GM04504 (cell line): ENCODE measurements around the gene FGF14.

Source experiments
- DNase-seq: peaks from one replicate; pipeline ENCODE4 v3.0.0-alpha.2; 2012; ENCODE audit warnings: low read depth

Gene FGF14

DNA sequence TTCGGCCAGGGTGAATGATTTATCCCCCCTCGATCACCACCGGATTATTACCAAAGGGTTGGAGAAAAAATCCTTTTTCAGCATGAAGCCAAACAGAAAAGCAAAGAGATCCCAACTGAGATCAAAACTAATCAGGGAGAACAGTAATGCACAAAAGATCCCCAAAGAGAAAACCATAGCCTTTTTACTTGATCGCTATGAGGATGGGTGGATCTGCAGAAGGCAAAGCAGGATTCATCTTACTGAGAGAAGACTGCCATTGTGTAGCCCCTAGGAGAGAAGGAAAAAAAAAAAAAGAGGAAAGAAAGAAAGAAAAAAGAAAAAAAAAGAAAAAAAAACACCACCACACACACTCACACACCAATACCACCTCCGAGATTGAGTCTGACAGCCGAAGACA is at the start of gene FGF14:
FGF14 (minus strand) TSS at position 283 of the 400 bp plus-strand sequence.
- DNase-seq: no peak

DNA sequence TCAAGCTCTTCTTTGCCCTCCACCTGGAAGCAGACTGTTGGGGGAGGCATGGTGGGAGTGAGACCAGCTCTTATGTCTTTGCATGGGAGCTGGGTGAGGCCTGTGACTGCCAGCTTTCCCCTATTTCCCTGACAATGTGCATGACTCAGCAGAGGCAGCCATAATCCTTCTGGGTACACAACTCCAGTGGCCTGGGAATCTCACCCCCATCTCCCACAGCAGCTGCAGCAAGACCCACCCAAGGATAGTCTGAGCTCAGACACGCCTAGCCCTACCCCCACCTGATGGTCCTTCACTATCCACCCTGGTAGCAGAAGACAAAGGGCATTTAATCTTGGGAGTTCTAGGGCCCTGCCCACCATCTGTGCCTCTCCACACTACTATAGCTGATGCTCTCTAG is 41.4 kb upstream of the FGF14 start:
- no peak for DNase-seq

- DNase-seq: no peak
Observed at GRCh38 chr13:102441085-102441484, 39.2 kb upstream of the FGF14 start.

DNA sequence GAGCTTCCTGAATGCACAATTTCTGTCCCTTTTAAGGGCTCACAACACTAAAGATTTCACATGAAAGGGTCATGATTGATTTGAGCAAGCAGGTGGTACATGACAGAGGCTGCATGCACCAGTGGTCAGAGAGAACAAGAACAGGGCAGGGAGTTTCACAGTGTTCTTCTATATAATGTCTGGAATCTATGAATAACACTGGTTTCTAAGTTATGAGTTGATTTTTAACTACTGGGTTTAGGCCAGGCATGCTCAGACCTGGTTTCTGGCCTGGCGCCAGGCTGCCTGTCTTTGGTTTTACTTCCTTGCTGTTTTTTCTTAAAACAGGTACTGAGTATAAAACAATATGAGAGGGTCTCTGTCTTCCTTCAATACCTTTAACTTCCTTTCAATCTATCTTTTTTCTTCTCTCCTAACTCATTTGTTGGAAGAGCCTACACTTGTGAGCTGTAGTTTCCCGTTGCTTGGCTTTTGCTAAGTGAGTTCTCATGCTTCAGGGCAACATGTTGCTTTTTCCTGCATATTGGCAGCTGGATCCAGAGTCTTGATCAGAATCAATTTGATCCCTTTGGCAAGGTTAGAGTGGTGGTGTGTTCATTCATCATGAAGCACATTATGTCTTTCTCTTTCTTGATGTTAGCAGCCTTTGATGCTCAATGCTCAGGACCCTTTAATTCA is 38.5 kb upstream of the FGF14 start:
- DNase-seq: no peak

GRCh38 chr13:102422690-102423089 is 20.8 kb upstream of the FGF14 start:
- no peak for DNase-seq

DNA sequence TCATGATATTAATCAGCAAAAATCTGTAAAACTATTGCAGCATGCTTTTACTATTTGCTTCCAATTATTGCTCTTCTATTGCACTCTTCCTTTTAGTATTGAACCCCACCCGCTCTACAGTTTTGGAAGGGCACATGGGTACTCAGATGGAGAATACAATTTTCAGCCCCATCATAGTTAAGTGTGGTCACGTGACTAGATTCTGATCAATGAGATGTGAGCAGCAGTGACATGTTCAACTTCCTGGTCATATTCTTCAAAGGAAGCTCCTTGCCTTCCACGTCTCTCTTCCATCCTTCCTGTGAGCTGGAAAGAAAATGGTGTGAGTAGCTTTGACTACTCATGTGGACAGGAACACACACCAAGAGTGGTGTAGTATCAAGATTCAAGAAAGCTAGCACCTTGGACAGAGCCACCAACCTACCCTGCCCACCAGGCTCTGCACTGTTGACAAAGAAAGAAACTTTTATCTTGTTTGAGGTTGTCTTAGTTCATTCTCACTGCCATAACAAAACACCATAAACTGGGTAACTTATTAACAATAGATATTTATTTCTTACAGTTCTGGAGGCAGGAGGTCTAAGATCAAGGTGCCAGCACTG is 3.8 kb upstream of the FGF14 start:
- DNase-seq: no peak

GRCh38 chr13:102402290-102402689 is 442 bp upstream of the FGF14 start:
- DNase-seq: no peak

- DNase-seq: no peak
Observed at GRCh38 chr13:102401265-102401664, 583 bp downstream of the FGF14 start.

DNA sequence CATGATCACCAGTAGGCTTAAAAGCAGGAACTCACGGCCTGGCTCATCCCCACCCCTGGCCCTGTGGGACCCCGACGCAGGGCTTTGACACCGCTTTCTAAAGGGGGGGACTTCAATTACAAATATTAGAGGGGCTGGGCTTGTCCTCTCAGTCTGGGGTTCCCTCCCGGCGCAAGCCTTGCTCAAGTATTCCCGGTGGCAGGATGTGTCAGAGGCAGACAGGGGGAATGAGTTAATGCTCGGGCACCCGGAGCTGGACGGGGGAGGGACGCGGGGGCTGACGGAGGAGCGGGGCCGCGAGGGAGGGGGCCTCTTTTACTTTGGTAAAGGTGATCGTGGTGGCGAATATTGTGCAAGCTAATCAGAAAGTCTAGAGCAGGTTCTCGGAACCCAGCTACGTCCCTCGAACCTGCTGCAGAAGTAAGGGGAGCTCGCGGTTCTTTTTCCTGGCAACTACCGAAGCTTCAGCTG is 1.1 kb downstream of the FGF14 start:
- no peak for DNase-seq

DNA sequence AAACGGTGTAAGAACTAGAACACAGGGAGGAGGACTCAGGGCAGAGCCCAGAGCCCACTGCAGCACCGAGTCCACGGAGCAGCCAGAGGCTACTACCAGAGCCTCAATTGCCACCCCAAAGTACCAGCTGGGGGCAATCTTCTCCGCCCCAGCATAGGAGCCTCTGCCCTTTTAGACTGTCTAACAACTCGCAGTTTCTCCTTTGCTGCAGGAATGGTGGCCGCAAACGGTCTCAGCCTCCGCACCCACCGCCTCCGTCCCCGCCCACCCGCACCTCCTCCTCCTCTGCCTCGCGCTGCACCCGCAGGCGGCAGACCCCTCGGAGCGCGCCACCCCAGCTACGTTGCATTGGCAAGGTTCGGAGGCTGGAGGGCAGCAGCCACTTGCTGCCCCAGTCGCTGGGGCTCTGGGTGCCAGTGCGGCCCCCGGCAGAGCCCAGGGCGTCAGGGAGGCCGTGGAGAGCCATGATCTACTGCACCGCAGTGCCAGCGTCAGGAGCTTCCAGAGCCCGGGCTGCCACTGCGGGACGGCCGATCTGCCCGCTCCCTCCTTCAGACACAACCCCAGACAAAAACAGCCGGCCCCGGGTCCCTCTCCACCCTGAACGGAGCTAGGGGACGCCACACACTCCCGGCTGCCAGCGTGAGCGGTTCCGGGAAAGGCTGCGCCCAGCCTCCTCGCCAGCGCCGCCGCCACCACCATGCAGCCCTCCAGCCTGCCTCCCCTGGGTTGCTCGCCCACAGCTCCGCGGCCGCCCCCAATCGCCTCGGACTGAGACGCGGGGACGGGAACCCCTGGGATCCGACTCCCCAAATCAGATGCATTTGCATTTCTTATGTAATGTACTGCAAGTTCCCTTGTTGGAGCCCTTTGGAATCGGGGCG is 1.8 kb downstream of the FGF14 start:
- DNase-seq: no peak

GRCh38 chr13:102395939-102396338 is 5.9 kb downstream of the FGF14 start:
- DNase-seq: no peak

DNA sequence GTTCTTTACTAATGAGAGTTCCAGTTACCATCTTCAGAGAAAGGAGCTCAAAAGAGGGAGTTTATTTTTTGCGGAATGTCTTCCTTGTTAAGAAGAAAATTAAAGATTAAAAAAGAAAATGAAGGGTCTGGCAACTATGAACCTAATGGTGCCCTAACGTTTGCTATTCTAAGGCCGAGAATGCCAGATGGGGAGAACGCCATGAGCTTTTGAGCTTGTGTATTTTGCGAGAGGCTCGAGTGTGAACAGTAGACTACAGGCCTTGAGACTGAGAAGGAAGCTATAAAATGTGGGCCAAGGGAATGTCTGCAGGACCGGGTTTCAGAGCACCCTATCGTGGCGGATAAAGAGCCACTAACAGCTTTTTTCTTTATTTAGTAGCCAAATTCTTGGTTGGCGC is 6.7 kb downstream of the FGF14 start:
- no peak for DNase-seq

DNA sequence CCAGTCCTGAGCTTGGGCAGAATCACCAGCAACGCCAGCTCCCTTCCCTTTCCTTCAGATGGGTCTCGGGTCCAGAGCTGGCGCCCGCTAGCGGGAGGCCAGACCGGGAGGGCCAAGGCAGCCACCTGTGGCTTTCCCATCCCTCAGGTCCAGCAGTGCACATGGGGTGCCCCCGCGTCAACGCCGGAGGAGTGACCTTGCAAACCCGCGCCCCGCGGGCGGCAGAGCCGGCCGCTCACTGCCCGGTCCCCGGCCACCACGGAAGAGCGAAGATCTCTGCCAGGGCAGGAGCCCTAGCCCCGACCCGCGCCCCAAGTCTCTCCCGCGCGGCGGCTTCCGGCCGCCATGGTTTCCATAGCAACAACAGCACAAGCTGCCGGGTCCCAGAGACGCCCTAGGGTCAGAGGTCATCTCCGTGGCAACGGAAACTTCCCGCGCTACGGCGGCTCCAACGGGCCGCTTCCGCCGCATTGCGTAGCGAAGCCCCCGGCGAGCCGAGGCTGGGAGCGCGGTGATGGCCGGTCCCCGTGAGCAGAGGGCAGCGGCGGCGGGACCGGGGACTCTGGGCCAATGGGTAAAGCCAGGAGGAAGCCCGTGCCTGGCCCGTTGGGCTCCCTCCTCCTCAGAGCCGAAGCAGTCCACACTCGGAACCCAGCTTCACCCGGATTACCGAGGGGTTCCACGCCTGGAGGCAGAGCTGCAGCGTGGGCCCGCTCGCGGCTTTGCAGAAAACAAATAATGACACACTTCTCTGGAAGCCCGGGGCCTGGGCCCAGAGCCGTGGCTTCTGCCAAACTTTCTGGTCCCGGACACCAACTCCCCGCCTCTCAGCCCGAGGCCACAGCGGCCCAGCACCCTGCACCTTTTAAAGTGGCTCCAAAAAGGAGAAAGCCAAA is 7.4 kb downstream of the FGF14 start:
- peak; percentile 32 for DNase-seq

DNA sequence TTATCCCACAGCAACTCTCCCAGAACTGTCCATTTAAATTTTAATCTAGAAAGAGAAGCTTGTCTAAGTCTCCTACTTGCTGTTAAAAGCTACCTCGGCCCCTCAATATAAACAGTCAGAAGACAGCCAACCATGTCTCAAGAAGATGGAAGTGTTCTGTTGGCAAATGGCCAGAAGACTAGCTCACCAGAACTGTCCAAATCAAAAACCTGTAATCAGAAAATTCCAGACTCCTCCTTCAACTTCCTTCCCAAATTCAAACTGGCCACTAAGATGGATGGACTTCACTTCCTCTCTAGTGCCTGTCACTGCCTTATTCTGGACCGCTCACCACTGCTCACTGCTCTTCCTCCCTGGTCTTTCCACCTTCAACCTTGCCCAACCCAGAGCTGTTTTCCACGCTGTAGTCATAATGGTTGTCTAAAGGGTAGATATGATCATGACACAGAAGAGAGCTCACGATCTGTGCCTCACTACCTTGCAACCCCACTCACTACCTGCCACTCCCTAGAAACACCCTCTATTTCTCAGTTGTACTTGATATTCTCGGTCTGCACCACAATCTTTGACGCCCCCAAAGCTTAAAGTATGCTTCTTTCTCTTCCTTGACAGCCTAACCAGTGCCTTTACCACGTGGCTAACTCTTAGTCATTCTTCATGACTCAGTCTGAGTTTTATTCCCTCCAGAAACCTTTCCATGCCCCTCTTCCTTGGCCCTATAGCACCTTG is 9.2 kb downstream of the FGF14 start:
- DNase-seq: no peak

DNA sequence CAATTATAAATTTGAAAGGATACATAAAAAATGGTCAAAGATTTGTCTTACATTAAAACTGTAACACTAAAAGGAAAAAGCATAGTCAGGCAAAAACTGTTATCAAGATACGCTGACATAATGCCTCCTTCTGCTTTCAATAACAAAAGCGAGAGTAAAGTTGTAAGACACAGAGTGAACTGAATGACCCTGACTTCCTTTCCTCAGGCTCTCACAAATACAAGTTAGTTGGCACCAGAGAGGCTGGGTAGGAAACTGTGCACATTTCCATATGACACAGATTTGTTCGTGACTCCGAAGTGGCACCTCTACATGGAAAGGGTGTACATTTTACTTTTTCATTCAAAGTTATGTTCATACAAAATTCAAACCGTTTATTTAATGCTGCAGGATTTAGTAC is 15.4 kb downstream of the FGF14 start:
- DNase-seq: no peak

- no peak for DNase-seq
Observed at GRCh38 chr13:102380012-102380411, 21.8 kb downstream of the FGF14 start.

DNA sequence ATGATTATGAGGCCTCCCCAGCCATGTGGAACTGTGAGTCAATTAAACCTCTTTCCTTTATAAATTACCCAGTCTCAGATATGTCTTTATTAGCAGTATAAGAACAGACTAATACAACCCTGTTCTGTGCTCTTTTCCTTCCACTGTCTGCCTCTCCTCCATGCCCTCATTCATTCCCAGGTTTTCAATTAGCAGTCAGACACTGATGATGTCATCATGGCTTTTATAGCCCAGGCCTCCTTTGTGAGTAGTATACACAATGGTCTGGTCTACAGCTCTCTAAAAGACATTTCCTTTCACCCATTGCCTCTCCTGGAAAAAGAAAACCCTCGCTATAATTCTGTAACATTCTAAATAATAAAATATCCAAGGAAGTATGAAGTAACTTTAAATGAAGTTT is 25.5 kb downstream of the FGF14 start:
- no peak for DNase-seq

DNA sequence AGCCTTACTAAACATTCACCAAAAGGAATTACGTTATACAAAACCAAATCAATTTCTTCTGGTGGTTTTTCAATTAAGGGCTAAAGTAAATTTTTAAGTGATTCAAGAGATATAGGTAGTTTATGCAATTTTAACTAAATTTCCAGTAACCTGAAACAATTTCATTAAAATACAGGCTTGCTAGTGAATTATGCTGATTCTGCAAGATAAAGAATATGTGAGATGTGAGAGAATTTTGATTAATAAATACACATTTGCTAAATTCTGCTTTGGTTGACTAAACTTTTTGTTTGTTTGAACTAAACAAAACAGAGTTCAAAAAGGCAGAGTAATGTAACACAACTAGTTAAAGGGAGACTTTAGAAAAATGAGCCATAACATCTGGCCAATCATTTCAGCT is 27.1 kb downstream of the FGF14 start:
- DNase-seq: no peak

DNA sequence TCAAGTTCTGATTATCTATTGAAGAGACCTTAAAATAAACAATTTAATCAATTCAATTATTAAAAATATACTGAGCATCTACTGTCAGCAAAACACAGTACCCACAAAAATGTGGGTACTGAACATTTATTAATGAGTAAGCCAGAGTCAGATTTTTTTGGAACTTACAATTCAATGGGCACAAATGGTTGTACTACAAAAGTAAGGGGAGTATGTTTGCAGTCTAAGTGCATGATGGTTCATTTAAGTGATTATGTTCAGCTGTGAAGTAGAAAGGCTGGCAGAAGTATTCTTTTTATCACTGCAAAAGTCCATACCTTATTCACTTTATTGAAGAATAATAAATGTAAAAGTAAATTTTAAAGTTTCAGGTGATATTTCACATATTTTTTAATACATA is 27.6 kb downstream of the FGF14 start:
- DNase-seq: no peak

GRCh38 chr13:102373221-102373620 is 28.6 kb downstream of the FGF14 start:
- no peak for DNase-seq

- DNase-seq: no peak
Observed at GRCh38 chr13:102369302-102369701, 32.5 kb downstream of the FGF14 start.
